K562 (cell line): ENCODE measurements around the gene N4BP2L1. TPM values are rescaled to one million over a fixed set of nuclear protein-coding genes. Genes with fewer than 3 reads are reported as not detected.

Experiments
- ATAC-seq: fragments of 200-7000 bp; cut with Tn5 transposase; 3 replicates; pipeline ENCODE4 v1.9.1; 2020; ENCODE audit warnings: moderate library complexity
- BruUV-seq: library from RNA; stranded (reverse); fragments of 400-500 nt; replicated peaks from 2 replicates; lab custom pipeline; 2021; lab: Mats Ljungman, UMichigan
- CTCF ChIA-PET: fragments of 300-600 bp; formaldehyde crosslinking; extraction: SDS; loops from one replicate; lab custom pipeline; 2021; ENCODE audit warnings: low intra/inter-chr PET ratio; lab: Yijun Ruan, JAX
- POLR2A ChIA-PET: fragments of 300-600, 350-650 bp; sonication (Branson Sonifier 250); formaldehyde crosslinking; extraction: SDS; loops from one replicate; lab custom pipeline; 2021; ENCODE audit warnings: antibody characterized with exemption, inconsistent platforms; lab: Yijun Ruan, JAX
- DNase-seq, 4 experiments: peaks; one replicate each; pipeline versions ENCODE4 v3.0.0 to v3.0.0-alpha.2; 2011 to 2018; ENCODE audit warnings: low spot score in 3 of 4, mixed read lengths in 3 of 4; ENCODE audit errors: extremely low read depth in 1 of 4
- FAIRE-seq: peaks from 2 replicates; lab custom pipeline; 2011; peaks lifted over from hg19 to GRCh38; lab: Jason Lieb, UNC
- H2AFZ ChIP-seq: 2 replicates; pipeline ENCODE4 v1.6.0; 2011; ENCODE audit warnings: low read depth, low read length, control low read depth, inconsistent platforms
- H3K27ac ChIP-seq: fragments of 200-600 bp; 3 replicates; pipeline ENCODE4 v1.8.0; 2011; ENCODE audit warnings: low read depth, mild to moderate bottlenecking, control low read depth, inconsistent platforms, low read length, moderate library complexity, mixed read lengths; ENCODE audit errors: extremely low read depth
- H3K27me3 ChIP-seq, 2 experiments: fragments of 300-600 bp in 1 of 2; 2 replicates in 1 of 2; 3 replicates in 1 of 2; pipeline versions ENCODE4 v1.6.0 to v1.8.0; 2011; ENCODE audit warnings: inconsistent platforms in 2 of 2, low read length in 2 of 2, mild to moderate bottlenecking in 1 of 2, mixed read lengths in 1 of 2, moderate library complexity in 1 of 2; ENCODE audit not compliant: control insufficient read depth in 2 of 2, insufficient read depth in 2 of 2
- H3K36me3 ChIP-seq: fragments of 300-600 bp; 3 replicates; pipeline ENCODE4 v1.8.0; 2011; ENCODE audit warnings: mild to moderate bottlenecking, low read length, inconsistent platforms; ENCODE audit not compliant: control insufficient read depth, insufficient read depth
- H3K4me1 ChIP-seq, 2 experiments: fragments of 200-600 bp in 1 of 2; replicated peaks in 1 of 2; 2 replicates in 1 of 2; 3 replicates in 1 of 2; pipeline versions ENCODE4 v1.5.1 to v1.8.0; 2011; ENCODE audit warnings: inconsistent platforms in 2 of 2, low read length in 2 of 2, mild to moderate bottlenecking in 1 of 2, mixed read lengths in 1 of 2, moderate library complexity in 1 of 2; ENCODE audit not compliant: control insufficient read depth in 2 of 2, insufficient read depth in 2 of 2
- H3K4me2 ChIP-seq: 2 replicates; pipeline ENCODE4 v1.6.1; 2011; ENCODE audit warnings: low read length, control low read depth, inconsistent platforms, mixed read lengths; ENCODE audit not compliant: insufficient read depth
- H3K4me3 ChIP-seq: fragments of 200-600 bp; sonication (generic), shearing (Covaris generic); 2 replicates; pipeline ENCODE4 v1.5.1; 2016; ENCODE audit warnings: control low read depth, inconsistent platforms
- H3K79me2 ChIP-seq: fragments of 200-600 bp; 3 replicates; pipeline ENCODE4 v1.8.0; 2011; ENCODE audit warnings: low read length, inconsistent platforms; ENCODE audit not compliant: control insufficient read depth, insufficient read depth
- H3K9ac ChIP-seq, 2 experiments: 2 replicates each; pipeline versions ENCODE4 v1.6.0 to v1.6.1; 2011; ENCODE audit warnings: low read depth in 2 of 2, low read length in 2 of 2, control low read depth in 1 of 2, inconsistent platforms in 1 of 2, mild to moderate bottlenecking in 1 of 2, mixed read lengths in 1 of 2; ENCODE audit not compliant: insufficient read depth in 1 of 2
- H3K9me1 ChIP-seq: one replicate; pipeline ENCODE4 v1.6.0; 2011; ENCODE audit warnings: inconsistent platforms, mild to moderate bottlenecking, low read length, moderate library complexity; ENCODE audit not compliant: control insufficient read depth, insufficient read depth
- H3K9me3 ChIP-seq: replicated peaks from 2 replicates; pipeline ENCODE4 v1.5.1; 2011; ENCODE audit warnings: low read depth, low read length, inconsistent platforms; ENCODE audit not compliant: control insufficient read depth, insufficient read depth
- H4K20me1 ChIP-seq: replicated peaks from 2 replicates; pipeline ENCODE4 v1.6.1; 2011; ENCODE audit warnings: low read length, inconsistent platforms, mixed read lengths; ENCODE audit not compliant: control insufficient read depth, insufficient read depth
- CAMTA2 ChIP-seq: fragments of 250-450 bp; sonication (Bioruptor Pico); conservative IDR thresholded peaks from 2 replicates; pipeline ENCODE4 v1.5.1; 2022
- CBX3 ChIP-seq, 2 experiments: IDR thresholded peaks; 1 replicate in 1 of 2; 2 replicates in 1 of 2; pipeline ENCODE4 v1.6.1; 2012; ENCODE audit warnings: inconsistent platforms in 2 of 2, low read length in 2 of 2, borderline replicate concordance in 1 of 2, control low read depth in 1 of 2
- ESRRA ChIP-seq: fragments of 450-650 bp; IDR thresholded peaks from 2 replicates; pipeline ENCODE4 v1.6.1; 2014; ENCODE audit warnings: low read depth, mild to moderate bottlenecking, moderate library complexity, borderline replicate concordance
- FOXP1 ChIP-seq: sonication (generic); formaldehyde crosslinking; IDR thresholded peaks from 2 replicates; pipeline ENCODE4 v1.8.0; 2022; ENCODE audit warnings: mild to moderate bottlenecking, missing genetic modification reagents
- KDM5B ChIP-seq: fragments of 200-600 bp; sonication (generic); IDR thresholded peaks from 2 replicates; pipeline ENCODE4 v1.6.1; 2012; ENCODE audit warnings: low read depth, mild to moderate bottlenecking, moderate library complexity, low read length, control low read depth, inconsistent platforms; ENCODE audit not compliant: insufficient replicate concordance
- LEF1 ChIP-seq: fragments of 450-650 bp; IDR thresholded peaks from 2 replicates; pipeline ENCODE4 v1.6.1; 2016; ENCODE audit warnings: mild to moderate bottlenecking
- NFRKB ChIP-seq: fragments of 450-650 bp; IDR thresholded peaks from 2 replicates; pipeline ENCODE4 v1.6.1; 2016; ENCODE audit warnings: low read depth
- POLR2AphosphoS5 ChIP-seq: IDR thresholded peaks from 2 replicates; pipeline ENCODE4 v1.6.1; 2011; ENCODE audit warnings: mild to moderate bottlenecking, low read depth, low read length, moderate library complexity; ENCODE audit not compliant: control insufficient read depth, insufficient read depth
- PTTG1 ChIP-seq: fragments of 450-650 bp; IDR thresholded peaks from 2 replicates; pipeline ENCODE4 v1.6.1; 2016; ENCODE audit warnings: low read depth, mild to moderate bottlenecking, missing genetic modification characterization, missing compliant biosample characterization
- SMAD4 ChIP-seq: fragments of 250-450 bp; sonication (Bioruptor Pico); conservative IDR thresholded peaks from 2 replicates; pipeline ENCODE4 v1.8.0; 2021; ENCODE audit warnings: inconsistent platforms, mild to moderate bottlenecking, moderate library complexity
- TRIM28 ChIP-seq: fragments of 450-650 bp; IDR thresholded peaks from 2 replicates; pipeline ENCODE4 v1.6.1; 2017
- ZNF175 ChIP-seq: fragments of 200-800 bp; sonication (Bioruptor generic); IDR thresholded peaks from 2 replicates; pipeline ENCODE4 v1.6.1; 2016; ENCODE audit warnings: low read depth, mild to moderate bottlenecking, missing genetic modification characterization, missing compliant biosample characterization
- WGBS: fragments of 100-300 bp; shearing (Covaris generic); methylation state at CpG from one replicate; pipeline ENCODE4 v1.1.6; 2016; ENCODE audit warnings: low coverage, mixed read lengths; ENCODE audit not compliant: insufficient coverage; ENCODE audit errors: missing lambda C conversion rate; 5-methylcytosine and 5-hydroxymethylcytosine counted together
- in situ Hi-C: fragments of 300-500 bp; cut with MboI; formaldehyde crosslinking; loops from 4 replicates; pipeline ENCODE4 v1.15.0; 2018; ENCODE audit warnings: inconsistent platforms, mixed read lengths
- intact Hi-C: fragments of 100-400 bp; cut with micrococcal nuclease; formaldehyde crosslinking; loops from 2 replicates; pipeline ENCODE4 v1.14.2; 2022
- polyA plus RNA-seq, 8 experiments: library from polyadenylated mRNA; depleted of rRNA in 4 of 8; stranded (reverse) in 5 of 8; unstranded in 3 of 8; fragments of >200 nt; fragmentation: Nextera tagmentation in 2 of 8; fragmentation: Illumina TruSeq in 1 of 8; extraction: Ambion mirVana in 2 of 8; extraction: Trizol in 1 of 8; gene quantifications; 2 replicates each; pipeline versions ENCODE4 v1.2.1 to v1.2.3, GENCODE V29; 2011 to 2014; ENCODE audit warnings: inconsistent platforms in 1 of 8, missing spikeins in 1 of 8
- total RNA-seq, 7 experiments: library from RNA; depleted of rRNA in 6 of 7; stranded (reverse); fragments of >200 nt in 6 of 7; fragmentation: Illumina TruSeq in 2 of 7; extraction: Trizol in 2 of 7; gene quantifications; 2 replicates each; pipeline versions ENCODE4 v1.2.1 to v1.2.3, GENCODE V29; 2011 to 2021; ENCODE audit warnings: low replicate concordance in 1 of 7

Gene N4BP2L1
- total and polyA plus RNA-seq, 9 of the 15 experiments (the other 6 are each of a cell fraction or from before 2014, with no cell fraction given), result 0.06 to 0.33 (median 0.15) TPM; not detected in 1

DNA sequence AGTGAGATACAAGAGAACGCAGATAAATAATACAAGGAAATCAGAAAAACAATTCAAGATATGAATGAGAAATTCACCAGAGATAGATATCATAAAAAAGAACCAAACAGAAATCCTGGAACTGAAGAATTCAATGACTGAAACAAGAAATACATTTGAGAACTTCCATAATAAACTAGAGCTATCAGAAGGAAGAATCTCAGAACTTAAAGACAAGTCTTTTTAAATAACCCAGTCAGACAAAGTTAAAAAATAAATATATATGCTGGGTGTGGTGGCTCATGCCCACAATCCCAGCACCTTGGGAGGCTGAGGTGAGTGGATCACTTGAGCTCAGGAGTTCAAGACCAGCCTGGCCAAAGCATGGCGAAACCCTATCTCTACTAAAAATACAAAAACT lies 28.7 kb upstream of the N4BP2L1 start:
- no peak for TF ChIP-seq POLR2AphosphoS5
- no peak for TF ChIP-seq PTTG1 (tag)
- TF ChIP-seq LEF1, result no peak
- peak; percentile 25; the same call in 1 of the 2 replicates for TF ChIP-seq TRIM28
- TF ChIP-seq NFRKB, result no peak
- TF ChIP-seq CBX3 (IDR thresholded peaks at IDR 0.05; ENCODE audit: borderline replicate concordance in 1 of 2, low read length in 2 of 2), result 0 out of 3 replicates have a peak, but pooled peaks of 1 of the 2 experiments have one; percentile 24
- TF ChIP-seq KDM5B, result no peak
- no peak for TF ChIP-seq CAMTA2 (CRISPR knock-in tag)
- TF ChIP-seq ESRRA, result no peak
- TF ChIP-seq ZNF175 (CRISPR knock-in tag), result no peak
- no peak for TF ChIP-seq SMAD4
- no peak for TF ChIP-seq FOXP1 (CRISPR knock-in tag)
- Histone ChIP-seq H3K4me1 (no peaks in the 10 kb centered on the region; a peak in 1 of 5 replicates), H3K4me3 (no peak overlapping the region), H3K4me2 (no peak overlapping the region), H3K9ac (no peak overlapping the region), H3K9me3 (peaks cover 3% of the 10 kb centered on the region; the same call in 1 of the 2 replicates), H3K27me3 (no peaks in the 10 kb centered on the region), H3K79me2 (no peaks in the 10 kb centered on the region), H3K9me1 (no peaks in the 10 kb centered on the region), H3K36me3 (no peaks in the 10 kb centered on the region), H4K20me1 (no peaks in the 10 kb centered on the region), H3K27ac (no peak overlapping the region), H2AFZ (no peak overlapping the region)
- ChIA-PET CTCF (no interaction called here), POLR2A (no interaction called here)
- BruUV-seq, result no TSS peak
- WGBS, result 77% methylated on average over 2 of the region's 2 CpGs
- intact Hi-C loops (no loop called here), in situ Hi-C loops (no loop called here)
- no peak for ATAC-seq
- no peak for DNase-seq
- no peak for FAIRE-seq
